ENCODE results near the gene NTNG1. TPM values are rescaled to one million over a fixed set of nuclear protein-coding genes. Genes with fewer than 3 reads are reported as not detected.
A peak's percentile ranks its signal among the peaks of the same experiment; 100 is the strongest.

Gene NTNG1
- total RNA-seq, 2 experiments from 2014 or later, result 1.1 TPM; not detected in 1

DNA sequence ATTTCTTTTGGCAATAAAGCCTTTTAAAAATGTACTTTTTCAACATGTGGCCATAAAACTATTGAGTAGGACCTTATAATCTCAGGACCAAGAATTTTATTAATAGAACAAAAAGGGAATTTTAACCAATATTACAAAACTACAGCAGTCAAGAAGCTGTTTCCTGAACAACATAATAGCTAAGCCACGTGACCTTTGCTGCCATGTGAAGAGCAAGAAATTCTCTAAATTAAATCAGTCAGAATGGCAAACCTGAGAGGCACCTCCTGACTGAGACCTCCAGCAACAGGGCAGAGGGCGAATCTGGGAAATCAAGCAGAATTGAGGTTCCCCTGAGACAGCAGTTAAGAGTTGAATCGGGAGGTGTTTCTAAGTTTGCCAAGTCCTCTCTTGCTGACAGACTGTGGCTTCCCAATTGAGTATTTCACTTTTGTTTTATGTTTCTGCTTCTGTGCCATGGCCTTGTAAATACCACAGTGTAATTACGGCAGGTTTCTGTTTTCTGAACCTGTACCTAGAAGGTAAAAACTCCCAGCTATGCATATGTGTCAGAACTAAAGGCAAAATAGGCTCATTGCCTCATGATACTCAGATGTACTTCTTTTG, 358.4 kb downstream of the NTNG1 start:
- no peak for ATAC-seq
- no peak overlapping the region for H3K4me3 Mint-ChIP-seq

DNA sequence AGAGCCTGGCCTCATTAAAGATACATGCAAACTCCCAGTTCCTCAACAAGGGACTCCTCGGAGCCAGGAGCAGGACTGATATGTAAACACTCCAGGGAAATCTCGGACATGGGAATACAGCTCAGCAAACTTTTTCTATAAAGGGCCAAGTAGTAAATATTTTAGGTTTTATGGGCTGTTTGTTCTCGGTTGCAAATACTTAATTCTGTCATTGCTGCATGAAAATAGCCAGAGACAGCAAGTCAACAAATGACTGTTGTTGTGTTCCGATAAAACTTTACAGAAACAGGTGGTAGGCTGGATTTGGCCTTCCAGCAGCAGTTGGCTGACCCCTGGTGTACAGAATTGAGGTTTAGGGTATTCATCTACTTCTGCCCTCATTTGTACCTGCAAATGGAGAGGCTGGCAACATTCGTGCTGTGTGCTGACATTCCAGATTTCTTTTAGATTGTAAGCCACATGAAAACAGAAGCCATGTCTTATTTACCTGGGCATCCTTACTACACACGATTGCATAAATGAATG, 360.3 kb downstream of the NTNG1 start:
- Mint-ChIP-seq H3K27me3 (peaks cover 3% of the 10 kb centered on the region), H3K4me3 (no peak overlapping the region), H3K4me1 (no peaks in the 10 kb centered on the region), H3K9me3 (ENCODE audit: low read depth) (no peaks in the 10 kb centered on the region), H3K27ac (no peak overlapping the region), H3K36me3 (no peaks in the 10 kb centered on the region)
- no peak for ATAC-seq
- DNase-seq, result no peak
- CTCF ChIA-PET, result no interaction called here

More for the DNA sequence above, 358.4 kb downstream of the NTNG1 start:
- DNase-seq, result no peak
- no peaks in the 10 kb centered on the region for H3K4me1 Mint-ChIP-seq
- peaks cover 6% of the 10 kb centered on the region for H3K27me3 Mint-ChIP-seq
- no peaks in the 10 kb centered on the region for H3K36me3 Mint-ChIP-seq
- CTCF ChIA-PET, result no interaction called here
- no peak overlapping the region for H3K27ac Mint-ChIP-seq
- H3K9me3 Mint-ChIP-seq (ENCODE audit: low read depth), result no peaks in the 10 kb centered on the region

- no peaks in the 10 kb centered on the region for H3K36me3 Mint-ChIP-seq
These were observed 369.5 kb downstream of the NTNG1 start for GRCh38 chr1:107510347-107510746.

GRCh38 chr1:107512836-107513235, 372.0 kb downstream of the NTNG1 start:
- DNase-seq (no peak), ATAC-seq (no peak)
- H3K27me3 Mint-ChIP-seq, result no peaks in the 10 kb centered on the region
- H3K4me3 Mint-ChIP-seq, result no peak overlapping the region
- CTCF ChIA-PET, result no interaction called here
- H3K9me3 Mint-ChIP-seq (ENCODE audit: low read depth), result peaks cover 5% of the 10 kb centered on the region
- H3K27ac Mint-ChIP-seq, result no peak overlapping the region
- no peaks in the 10 kb centered on the region for H3K36me3 Mint-ChIP-seq
- H3K4me1 Mint-ChIP-seq, result no peaks in the 10 kb centered on the region

More at GRCh38 chr1:107510347-107510746, 369.5 kb downstream of the NTNG1 start:
- CTCF ChIA-PET, result no interaction called here
- H3K4me3 Mint-ChIP-seq, result no peak overlapping the region
- H3K27me3 Mint-ChIP-seq, result no peaks in the 10 kb centered on the region
- no peaks in the 10 kb centered on the region for H3K4me1 Mint-ChIP-seq
- no peak for DNase-seq
- H3K9me3 Mint-ChIP-seq (ENCODE audit: low read depth), result peaks cover 5% of the 10 kb centered on the region
- H3K27ac Mint-ChIP-seq, result no peak overlapping the region
- no peak for ATAC-seq

- no peaks in the 10 kb centered on the region for H3K4me1 Mint-ChIP-seq
- no peak overlapping the region for H3K27ac Mint-ChIP-seq
- no peak for DNase-seq
- no peak overlapping the region for H3K4me3 Mint-ChIP-seq
- H3K36me3 Mint-ChIP-seq, result no peaks in the 10 kb centered on the region
- CTCF ChIA-PET, result no interaction called here
- peaks cover 3% of the 10 kb centered on the region for H3K9me3 Mint-ChIP-seq (ENCODE audit: low read depth)
- ATAC-seq, result no peak
- no peaks in the 10 kb centered on the region for H3K27me3 Mint-ChIP-seq
These were observed 374.0 kb downstream of the NTNG1 start for GRCh38 chr1:107514841-107515240.

GRCh38 chr1:107515702-107516101, 374.9 kb downstream of the NTNG1 start:
- CTCF ChIA-PET, result no interaction called here
- H3K27me3 Mint-ChIP-seq, result no peaks in the 10 kb centered on the region
- no peak overlapping the region for H3K27ac Mint-ChIP-seq
- no peak overlapping the region for H3K4me3 Mint-ChIP-seq
- no peaks in the 10 kb centered on the region for H3K4me1 Mint-ChIP-seq
- no peaks in the 10 kb centered on the region for H3K9me3 Mint-ChIP-seq (ENCODE audit: low read depth)
- ATAC-seq (no peak), DNase-seq (no peak)
- no peaks in the 10 kb centered on the region for H3K36me3 Mint-ChIP-seq

- ATAC-seq, result no peak
- Mint-ChIP-seq H3K9me3 (ENCODE audit: low read depth) (no peaks in the 10 kb centered on the region), H3K27ac (no peak overlapping the region), H3K27me3 (peaks cover 3% of the 10 kb centered on the region), H3K36me3 (no peaks in the 10 kb centered on the region), H3K4me1 (no peaks in the 10 kb centered on the region), H3K4me3 (no peak overlapping the region)
- no peak for DNase-seq
- CTCF ChIA-PET, result no interaction called here
These were observed 382.2 kb downstream of the NTNG1 start for GRCh38 chr1:107523061-107523460.

DNA sequence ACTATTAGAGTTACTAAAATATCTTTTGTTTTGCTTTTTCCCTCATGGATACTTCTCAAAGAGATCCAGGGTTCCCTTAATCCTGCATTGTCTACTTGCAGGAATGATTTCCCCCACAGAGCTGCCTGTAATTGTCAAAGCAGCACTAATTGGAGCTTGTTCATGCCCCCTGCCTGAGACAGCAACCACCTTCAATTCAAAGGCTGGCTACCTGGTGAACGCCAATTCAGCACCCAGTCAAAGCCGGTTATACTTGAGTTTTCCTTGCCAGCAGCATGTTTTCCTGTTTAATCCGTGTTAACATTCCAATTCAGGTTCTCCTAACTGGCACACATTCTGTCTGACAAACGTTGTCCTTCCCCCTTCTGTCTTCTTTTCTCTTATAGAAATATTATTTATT, 382.9 kb downstream of the NTNG1 start:
- H3K4me1 Mint-ChIP-seq, result no peaks in the 10 kb centered on the region
- no peak for ATAC-seq
- H3K9me3 Mint-ChIP-seq (ENCODE audit: low read depth), result no peaks in the 10 kb centered on the region
- H3K27me3 Mint-ChIP-seq, result peaks cover 3% of the 10 kb centered on the region
- no peak overlapping the region for H3K27ac Mint-ChIP-seq
- no peaks in the 10 kb centered on the region for H3K36me3 Mint-ChIP-seq
- DNase-seq, result no peak
- no peak overlapping the region for H3K4me3 Mint-ChIP-seq
- CTCF ChIA-PET, result no interaction called here

GRCh38 chr1:107524301-107524700, 383.5 kb downstream of the NTNG1 start:
- H3K36me3 Mint-ChIP-seq, result no peaks in the 10 kb centered on the region
- no peak overlapping the region for H3K27ac Mint-ChIP-seq
- ATAC-seq (no peak), DNase-seq (no peak)
- no peaks in the 10 kb centered on the region for H3K9me3 Mint-ChIP-seq (ENCODE audit: low read depth)
- CTCF ChIA-PET, result no interaction called here
- H3K4me3 Mint-ChIP-seq, result no peak overlapping the region
- H3K27me3 Mint-ChIP-seq, result peaks cover 3% of the 10 kb centered on the region
- no peaks in the 10 kb centered on the region for H3K4me1 Mint-ChIP-seq

- ATAC-seq (no peak), DNase-seq (no peak)
- CTCF ChIA-PET, result no interaction called here
- Mint-ChIP-seq H3K27ac (no peak overlapping the region), H3K36me3 (no peaks in the 10 kb centered on the region), H3K9me3 (ENCODE audit: low read depth) (no peaks in the 10 kb centered on the region), H3K4me1 (no peaks in the 10 kb centered on the region), H3K4me3 (no peak overlapping the region), H3K27me3 (peaks cover 3% of the 10 kb centered on the region)
These were observed 384.3 kb downstream of the NTNG1 start for GRCh38 chr1:107525145-107525544.

DNA sequence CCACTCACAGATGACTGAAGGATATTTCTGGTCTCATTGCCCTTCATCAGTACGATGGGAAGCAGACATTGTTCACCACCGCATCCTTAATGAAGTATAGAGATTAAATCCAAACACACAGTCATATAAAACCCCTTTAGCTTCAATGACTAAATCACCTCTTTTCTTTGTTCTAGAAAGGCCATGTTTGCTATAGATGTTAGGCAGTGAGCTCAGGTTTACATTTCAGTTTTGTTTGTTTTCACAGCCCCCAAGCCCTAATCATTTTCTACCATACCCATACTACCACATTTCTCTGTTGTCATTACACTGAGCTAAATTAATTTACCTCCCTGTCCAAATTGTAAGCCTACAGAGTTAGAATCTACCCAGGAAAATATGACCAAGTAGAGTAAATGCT, 385.1 kb downstream of the NTNG1 start:
- CTCF ChIA-PET, result no interaction called here
- no peaks in the 10 kb centered on the region for H3K36me3 Mint-ChIP-seq

DNA sequence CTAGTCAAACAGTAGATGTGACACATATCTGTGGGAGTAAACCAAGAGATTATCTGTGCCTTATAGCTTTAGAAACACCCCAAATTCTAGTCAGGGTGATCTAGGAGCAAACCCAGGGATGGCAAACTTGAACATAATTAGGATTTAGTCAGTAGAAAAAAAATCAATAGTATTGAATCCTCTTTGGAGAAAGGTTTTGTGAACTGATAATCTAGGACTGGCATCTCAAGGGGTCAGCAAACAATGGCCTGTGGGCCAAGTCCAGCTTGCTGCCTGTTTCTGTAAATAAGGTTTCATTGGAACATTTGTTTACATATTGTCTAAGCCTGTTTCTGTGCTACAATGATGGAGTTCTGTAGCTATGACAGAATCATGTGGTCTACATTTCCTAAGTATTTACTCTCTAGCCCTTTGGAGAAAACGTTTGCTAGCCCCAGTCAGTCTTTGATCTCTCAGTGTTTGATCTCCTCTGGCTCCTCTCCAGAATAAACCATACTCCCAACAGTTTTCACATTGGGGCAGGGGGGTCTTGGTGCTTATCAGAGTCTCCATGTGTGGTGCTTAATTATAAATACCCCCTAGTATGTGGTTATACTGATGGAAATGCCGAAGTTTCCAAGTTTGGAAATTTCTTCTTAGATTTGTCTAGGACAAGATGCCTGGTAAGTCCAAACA, 385.8 kb downstream of the NTNG1 start:
- no peaks in the 10 kb centered on the region for H3K9me3 Mint-ChIP-seq (ENCODE audit: low read depth)
- no peak overlapping the region for H3K4me3 Mint-ChIP-seq
- H3K27me3 Mint-ChIP-seq, result peaks cover 3% of the 10 kb centered on the region
- ATAC-seq (no peak), DNase-seq (no peak)
- H3K36me3 Mint-ChIP-seq, result no peaks in the 10 kb centered on the region
- CTCF ChIA-PET, result no interaction called here
- H3K27ac Mint-ChIP-seq, result no peak overlapping the region
- H3K4me1 Mint-ChIP-seq, result no peaks in the 10 kb centered on the region

More for the DNA sequence above, 385.1 kb downstream of the NTNG1 start:
- ATAC-seq, result no peak
- no peak overlapping the region for H3K27ac Mint-ChIP-seq
- no peaks in the 10 kb centered on the region for H3K4me1 Mint-ChIP-seq
- H3K4me3 Mint-ChIP-seq, result no peak overlapping the region
- H3K27me3 Mint-ChIP-seq, result peaks cover 3% of the 10 kb centered on the region
- no peaks in the 10 kb centered on the region for H3K9me3 Mint-ChIP-seq (ENCODE audit: low read depth)
- DNase-seq, result no peak

- Mint-ChIP-seq H3K4me3 (no peak overlapping the region), H3K27ac (no peak overlapping the region), H3K9me3 (ENCODE audit: low read depth) (no peaks in the 10 kb centered on the region), H3K27me3 (peaks cover 3% of the 10 kb centered on the region), H3K4me1 (no peaks in the 10 kb centered on the region), H3K36me3 (no peaks in the 10 kb centered on the region)
- DNase-seq, result no peak
- CTCF ChIA-PET, result interaction anchor here (1.1 kb wide), 1 partner anchor 101 kb away, joined by 3 read pairs; no protein-coding TSS in a partner anchor
- peak; percentile 36 for ATAC-seq
These were observed 388.8 kb downstream of the NTNG1 start for GRCh38 chr1:107529511-107530149.

DNA sequence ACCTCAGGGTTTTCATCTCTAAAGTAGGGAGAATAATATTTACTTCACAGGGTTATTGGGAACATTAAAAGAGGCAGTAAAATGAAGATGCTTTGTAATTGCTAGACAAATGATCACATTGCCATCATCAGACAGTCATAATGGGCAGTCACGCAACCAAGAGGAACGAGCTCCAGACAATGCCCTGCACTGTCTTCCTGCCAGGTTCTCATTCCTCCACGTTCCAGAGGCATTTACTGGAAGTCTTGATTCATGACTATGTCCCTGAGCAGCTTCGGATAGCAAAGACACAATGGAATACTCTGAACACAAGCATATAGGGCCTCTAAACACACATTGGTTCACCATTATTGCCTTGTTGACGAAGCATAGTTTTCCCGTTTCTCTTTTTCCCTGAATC, 389.7 kb downstream of the NTNG1 start:
- ATAC-seq, result no peak
- Mint-ChIP-seq H3K4me1 (no peaks in the 10 kb centered on the region), H3K27me3 (peaks cover 3% of the 10 kb centered on the region), H3K9me3 (ENCODE audit: low read depth) (no peaks in the 10 kb centered on the region), H3K27ac (no peak overlapping the region), H3K4me3 (no peak overlapping the region), H3K36me3 (no peaks in the 10 kb centered on the region)
- CTCF ChIA-PET, result no interaction called here
- no peak for DNase-seq
